GM23248 (cell line): ENCODE measurements around the gene ESYT2. TPM values are rescaled to one million over a fixed set of nuclear protein-coding genes. Genes with fewer than 3 reads are reported as not detected.
A peak's percentile ranks its signal among the peaks of the same experiment; 100 is the strongest.

Experiments used
- DNase-seq: peaks from one replicate; pipeline ENCODE4 v3.0.0-alpha.2; 2015
- H2AFZ ChIP-seq: fragments of 200-600 bp; sonication (generic); 2 replicates; pipeline ENCODE4 v1.6.1; 2016; ENCODE audit warnings: antibody characterized with exemption
- H3F3A ChIP-seq: fragments of 200-600 bp; sonication (generic); 2 replicates; pipeline ENCODE4 v1.6.1; 2016; ENCODE audit warnings: mild to moderate bottlenecking, antibody characterized with exemption, mixed run types; ENCODE audit not compliant: insufficient read depth
- H3K27ac ChIP-seq: fragments of 200-600 bp; sonication (generic); 2 replicates; pipeline ENCODE4 v1.5.1; 2016; ENCODE audit warnings: mild to moderate bottlenecking
- H3K27me3 ChIP-seq: fragments of 200-600 bp; sonication (generic); replicated peaks from 2 replicates; pipeline ENCODE4 v1.6.1; 2016; ENCODE audit warnings: mild to moderate bottlenecking; ENCODE audit not compliant: insufficient read depth
- H3K36me3 ChIP-seq: fragments of 200-600 bp; sonication (generic); 2 replicates; pipeline ENCODE4 v1.6.1; 2016; ENCODE audit warnings: low read depth, mild to moderate bottlenecking
- H3K4me1 ChIP-seq: fragments of 200-600 bp; sonication (generic); 2 replicates; pipeline ENCODE4 v1.6.1; 2016; ENCODE audit warnings: mild to moderate bottlenecking; ENCODE audit not compliant: insufficient read depth
- H3K4me2 ChIP-seq: fragments of 200-600 bp; sonication (generic); one replicate; pipeline ENCODE4 v1.6.1; 2016; ENCODE audit warnings: mild to moderate bottlenecking; ENCODE audit not compliant: unreplicated experiment
- H3K4me3 ChIP-seq: fragments of 200-600 bp; sonication (generic); 2 replicates; pipeline ENCODE4 v1.5.1; 2016; ENCODE audit warnings: mild to moderate bottlenecking
- H3K79me2 ChIP-seq: fragments of 200-600 bp; sonication (generic); 2 replicates; pipeline ENCODE4 v1.6.1; 2016; ENCODE audit warnings: mild to moderate bottlenecking; ENCODE audit not compliant: insufficient read depth
- H3K9ac ChIP-seq: fragments of 200-600 bp; sonication (generic); 2 replicates; pipeline ENCODE4 v1.6.1; 2016; ENCODE audit warnings: mild to moderate bottlenecking
- H3K9me2 ChIP-seq: fragments of 200-600 bp; sonication (generic); 2 replicates; pipeline ENCODE4 v1.6.1; 2016; ENCODE audit warnings: mixed run types, mild to moderate bottlenecking, moderate library complexity; ENCODE audit not compliant: insufficient read depth
- H3K9me3 ChIP-seq: fragments of 200-600 bp; sonication (generic); one replicate; pipeline ENCODE4 v1.6.1; 2017; ENCODE audit warnings: low read depth
- H4K20me1 ChIP-seq: fragments of 200-600 bp; sonication (generic); 2 replicates; pipeline ENCODE4 v1.6.0; 2016; ENCODE audit not compliant: insufficient read depth
- EZH2 ChIP-seq: fragments of 200-600 bp; sonication (generic); IDR thresholded peaks from 2 replicates; pipeline ENCODE4 v1.6.1; 2018; ENCODE audit warnings: antibody characterized with exemption, mild to moderate bottlenecking; ENCODE audit not compliant: insufficient read depth, poor library complexity, severe bottlenecking
- EZH2phosphoT487 ChIP-seq: fragments of 200-600 bp; sonication (generic); IDR thresholded peaks from 2 replicates; pipeline ENCODE4 v1.6.1; 2018; ENCODE audit warnings: antibody characterized with exemption, moderate library complexity, mild to moderate bottlenecking, low read depth; ENCODE audit not compliant: insufficient read depth
- WGBS, 2 experiments: methylation state at CpG; one replicate each; pipeline ENCODE4 v1.1.6; 2015 to 2017; ENCODE audit warnings: low lambda C conversion rate in 2 of 2, low coverage in 1 of 2; ENCODE audit errors: missing lambda C conversion rate in 2 of 2; 5-methylcytosine and 5-hydroxymethylcytosine counted together
- in situ Hi-C: fragments of 300-500 bp; cut with MboI; formaldehyde crosslinking; loops from 2 replicates; pipeline ENCODE4 v1.15.0; 2020
- polyA plus RNA-seq: library from polyadenylated mRNA; unstranded; fragments of >200 nt; fragmentation: Nextera tagmentation; extraction: Ambion mirVana; gene quantifications from 2 replicates; pipeline ENCODE4 v1.2.1, GENCODE V29; 2016
- total RNA-seq: library from RNA; depleted of rRNA; stranded (reverse); fragments of >200 nt; shearing (Covaris generic); gene quantifications from 2 replicates; pipeline ENCODE4 v1.2.3, GENCODE V29; 2014

ESYT2 gene
- total and polyA plus RNA-seq, 2 experiments from 2014 or later = 49.9 to 129 TPM

- H3K4me1 ChIP-seq = no peaks in the 10 kb centered on the region
- peak overlapping the region; percentile 93 for H3K4me3 ChIP-seq
- H3K79me2 ChIP-seq = peaks cover 45% of the 10 kb centered on the region
- in situ Hi-C loops = no loop called here
- H3K9ac ChIP-seq = peak overlapping the region; percentile 82
- H3K27me3 ChIP-seq = no peaks in the 10 kb centered on the region
- H3K4me2 ChIP-seq = peak overlapping the region; percentile 82
- no peaks in the 10 kb centered on the region for H3K9me2 ChIP-seq
- H3F3A ChIP-seq = peaks cover 6% of the 10 kb centered on the region; the same call in 1 of the 2 replicates
- TF ChIP-seq EZH2 = no peak
- TF ChIP-seq EZH2phosphoT487 = no peak
- DNase-seq = no peak
- H3K36me3 ChIP-seq = no peaks in the 10 kb centered on the region
- 3 to 4% methylated on average over 22 to 31 of the region's 31 CpGs for WGBS, 2 experiments
- no peaks in the 10 kb centered on the region for H4K20me1 ChIP-seq
- H3K9me3 ChIP-seq = no peaks in the 10 kb centered on the region
- H3K27ac ChIP-seq = peak overlapping the region; percentile 47
- peak overlapping the region; percentile 75 for H2AFZ ChIP-seq
These were observed 27.8 kb upstream of the ESYT2 start for GRCh38 chr7:158856883-158857668.

DNA sequence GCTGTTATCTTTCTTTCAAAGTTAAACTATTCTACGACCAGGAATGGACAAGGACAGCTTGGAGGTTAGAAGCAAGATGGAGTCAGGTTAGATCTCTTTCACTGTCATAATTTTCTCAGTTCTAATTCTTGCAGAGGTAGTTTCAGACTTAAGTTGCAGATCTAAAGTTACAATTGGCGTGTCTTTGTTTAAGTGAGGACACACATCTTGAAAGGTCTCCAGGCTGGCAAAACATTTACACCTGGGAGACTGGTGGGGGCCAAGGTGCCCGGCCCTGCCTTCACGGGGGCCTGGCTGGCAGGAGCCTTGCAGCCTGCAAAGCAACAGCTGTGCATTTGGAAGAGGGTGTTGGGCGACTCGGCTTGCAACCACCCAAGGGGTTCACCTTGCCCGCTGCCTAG lies 25.4 kb upstream of the ESYT2 start:
- 0 out of 2 replicates have a peak, but pooled peaks cover 5% of the 10 kb centered on the region for H3F3A ChIP-seq
- peaks cover 28% of the 10 kb centered on the region for H3K79me2 ChIP-seq
- H3K9me2 ChIP-seq = no peaks in the 10 kb centered on the region
- H3K4me1 ChIP-seq = no peaks in the 10 kb centered on the region
- no peak overlapping the region for H3K4me2 ChIP-seq
- 79 to 83% methylated on average over 7 of the region's 7 CpGs for WGBS, 2 experiments
- no peak for DNase-seq
- no peak overlapping the region for H3K4me3 ChIP-seq
- no peak overlapping the region for H3K27ac ChIP-seq
- no peaks in the 10 kb centered on the region for H3K9me3 ChIP-seq
- no peak overlapping the region for H2AFZ ChIP-seq
- no peaks in the 10 kb centered on the region for H3K36me3 ChIP-seq
- H3K9ac ChIP-seq = no peak overlapping the region
- in situ Hi-C loops = no loop called here
- H3K27me3 ChIP-seq = no peaks in the 10 kb centered on the region
- H4K20me1 ChIP-seq = no peaks in the 10 kb centered on the region
- no peak for TF ChIP-seq EZH2
- no peak for TF ChIP-seq EZH2phosphoT487

GRCh38 chr7:158850545-158851102 lies 21.3 kb upstream of the ESYT2 start:
- Histone ChIP-seq H3K4me2 (no peak overlapping the region), H2AFZ (no peak overlapping the region), H3K9ac (no peak overlapping the region), H3K27me3 (no peaks in the 10 kb centered on the region), H3K4me1 (peaks cover 11% of the 10 kb centered on the region), H3F3A (no peaks in the 10 kb centered on the region), H3K9me3 (no peaks in the 10 kb centered on the region), H3K36me3 (no peaks in the 10 kb centered on the region), H4K20me1 (no peaks in the 10 kb centered on the region), H3K4me3 (no peak overlapping the region), H3K9me2 (no peaks in the 10 kb centered on the region), H3K27ac (no peak overlapping the region), H3K79me2 (no peaks in the 10 kb centered on the region)
- in situ Hi-C loops = no loop called here
- DNase-seq = no peak
- WGBS, 2 experiments = 41 to 42% methylated on average over 5 of the region's 5 CpGs
- TF ChIP-seq EZH2phosphoT487 (no peak), EZH2 (no peak)

DNA sequence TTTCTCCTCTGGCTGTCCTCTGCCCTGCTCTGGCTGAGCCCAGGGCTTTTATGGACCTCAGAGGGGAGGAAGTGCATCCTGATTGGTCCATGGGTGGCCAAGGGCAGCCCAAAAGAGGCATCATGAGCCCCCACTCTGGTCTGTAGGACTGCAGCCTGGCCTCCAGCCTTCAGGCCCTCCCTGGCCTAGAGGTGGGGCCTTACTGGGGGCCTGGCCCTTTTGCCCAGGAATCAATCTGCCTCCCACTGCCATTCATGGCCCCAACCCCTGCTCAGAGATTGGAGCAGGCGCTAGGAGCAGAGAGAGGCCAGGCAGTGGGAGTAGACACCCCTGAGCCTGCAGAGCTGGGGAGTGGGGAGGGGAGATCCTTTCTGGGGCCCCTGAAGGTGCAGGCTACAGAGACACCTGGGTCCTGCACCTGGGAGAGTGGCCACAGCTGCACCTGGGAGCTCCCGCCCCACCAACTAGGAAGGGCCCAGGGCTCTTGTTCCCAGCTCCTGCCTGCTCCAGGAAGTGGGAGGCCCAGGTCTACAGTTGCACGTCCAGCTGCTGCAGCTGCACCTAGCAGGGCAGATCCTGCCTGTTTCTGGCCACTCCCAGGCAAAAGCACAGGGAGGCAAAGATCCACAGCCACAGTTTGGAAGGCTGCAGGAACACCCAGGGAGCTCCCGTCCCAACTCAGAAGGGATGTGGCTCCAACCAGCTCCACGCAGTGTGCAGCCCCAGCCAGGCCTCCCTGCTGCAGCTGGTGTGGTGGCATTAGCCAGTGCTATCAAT lies 20.6 kb upstream of the ESYT2 start:
- Histone ChIP-seq H3K9ac (no peak overlapping the region), H2AFZ (no peak overlapping the region), H3K9me3 (no peaks in the 10 kb centered on the region), H3K4me1 (peaks cover 11% of the 10 kb centered on the region), H4K20me1 (no peaks in the 10 kb centered on the region), H3K9me2 (no peaks in the 10 kb centered on the region), H3K4me2 (no peak overlapping the region), H3K36me3 (no peaks in the 10 kb centered on the region), H3K4me3 (no peak overlapping the region), H3K79me2 (no peaks in the 10 kb centered on the region), H3K27me3 (no peaks in the 10 kb centered on the region), H3K27ac (no peak overlapping the region), H3F3A (no peaks in the 10 kb centered on the region)
- in situ Hi-C loops = no loop called here
- TF ChIP-seq EZH2 (no peak), EZH2phosphoT487 (no peak)
- 65 to 67% methylated on average over 5 of the region's 5 CpGs for WGBS, 2 experiments
- DNase-seq = no peak
